HG02981 (cell line): Measurements from ENCODE around the gene CD9.
"Not testable (repeated sequence)": the region's sequence is repeated elsewhere in the genome, so short reads cannot be mapped to it uniquely, and the experiment has no call there.

Experiments
- ATAC-seq: cut with Tn5 transposase; IDR thresholded peaks from one replicate; pipeline ENCODE4 v1.9.1; 2021; ENCODE audit warnings: mild to moderate bottlenecking, moderate library complexity; ENCODE audit not compliant: unreplicated experiment

CD9 gene, protein sequence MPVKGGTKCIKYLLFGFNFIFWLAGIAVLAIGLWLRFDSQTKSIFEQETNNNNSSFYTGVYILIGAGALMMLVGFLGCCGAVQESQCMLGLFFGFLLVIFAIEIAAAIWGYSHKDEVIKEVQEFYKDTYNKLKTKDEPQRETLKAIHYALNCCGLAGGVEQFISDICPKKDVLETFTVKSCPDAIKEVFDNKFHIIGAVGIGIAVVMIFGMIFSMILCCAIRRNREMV

DNA sequence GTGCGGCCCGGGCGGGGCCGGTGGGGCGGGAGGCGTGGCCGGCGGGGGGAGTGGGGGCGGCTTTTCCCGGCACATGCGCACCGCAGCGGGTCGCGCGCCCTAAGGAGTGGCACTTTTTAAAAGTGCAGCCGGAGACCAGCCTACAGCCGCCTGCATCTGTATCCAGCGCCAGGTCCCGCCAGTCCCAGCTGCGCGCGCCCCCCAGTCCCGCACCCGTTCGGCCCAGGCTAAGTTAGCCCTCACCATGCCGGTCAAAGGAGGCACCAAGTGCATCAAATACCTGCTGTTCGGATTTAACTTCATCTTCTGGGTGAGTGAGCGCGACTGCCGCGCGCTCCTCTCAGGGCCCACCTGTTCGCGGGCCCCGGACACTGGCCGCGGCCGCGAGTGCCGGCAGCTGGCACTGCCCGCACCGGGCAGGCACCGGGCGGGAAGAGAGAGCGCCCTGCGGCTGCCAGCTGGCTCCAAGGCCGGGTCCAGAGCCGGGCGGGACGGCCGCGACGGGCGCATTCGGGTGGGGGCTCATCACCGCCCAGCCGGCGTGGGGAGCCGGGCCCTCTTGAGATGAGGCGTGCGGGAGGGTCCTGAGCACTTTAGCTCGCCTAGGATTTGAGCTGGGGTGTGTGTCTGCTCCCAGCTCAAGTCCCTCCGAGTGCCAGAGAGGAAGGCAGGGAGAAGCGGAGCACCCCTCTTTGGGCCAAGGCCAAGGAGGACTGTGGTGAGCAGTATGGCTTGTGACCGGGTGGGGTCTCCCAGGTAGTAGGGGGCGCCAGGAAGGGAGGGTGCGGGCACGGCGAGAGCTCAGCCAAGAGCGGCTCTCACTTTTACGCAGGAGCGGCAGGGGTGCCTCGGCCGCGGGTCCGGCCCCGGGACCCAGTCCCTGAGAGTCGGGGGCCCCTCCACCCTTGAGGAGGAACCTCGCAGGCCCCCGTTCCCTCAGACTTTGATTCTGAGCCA lies at the start of gene CD9:
Gene CD9, plus strand, starts transcription at position 145 of the 957 bp plus-strand sequence. Its CDS starts 100 bp downstream, at position 245.
- no peak for ATAC-seq

DNA sequence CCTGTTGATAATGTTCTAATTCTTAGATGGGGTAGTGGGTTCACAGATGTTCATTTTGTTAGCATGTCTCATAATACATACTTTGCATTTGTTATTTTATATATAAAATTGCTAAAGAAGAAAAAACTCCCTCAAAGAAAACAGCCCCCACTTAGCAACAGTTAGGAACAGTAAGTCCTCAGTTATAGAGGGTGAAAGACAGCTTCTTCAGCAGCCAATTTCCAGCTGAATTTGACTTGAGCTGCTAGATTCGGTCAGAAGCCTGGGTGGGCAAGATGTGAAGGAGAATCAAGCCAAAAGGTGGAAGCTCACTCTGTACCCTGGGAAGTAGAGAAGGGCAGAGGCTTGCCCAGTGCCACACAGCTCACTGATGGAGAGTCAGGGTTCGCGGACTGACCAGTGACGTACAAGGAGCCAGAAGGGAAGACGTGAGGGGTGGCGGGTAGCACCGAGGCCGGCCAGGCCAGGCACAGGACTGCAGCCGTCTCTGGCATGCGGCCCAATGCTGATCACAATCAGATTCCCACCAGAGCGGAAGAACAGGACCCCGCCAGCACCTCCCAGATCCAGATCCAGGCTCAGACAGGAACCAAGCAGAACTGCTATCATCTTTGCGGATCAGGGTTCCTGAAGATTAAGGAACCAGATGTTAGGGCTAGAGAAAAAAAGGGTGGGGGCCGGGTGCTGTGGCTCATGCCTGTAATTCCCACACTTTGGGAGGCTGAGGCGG lies 45.3 kb upstream of the CD9 start:
- ATAC-seq = no peak

DNA sequence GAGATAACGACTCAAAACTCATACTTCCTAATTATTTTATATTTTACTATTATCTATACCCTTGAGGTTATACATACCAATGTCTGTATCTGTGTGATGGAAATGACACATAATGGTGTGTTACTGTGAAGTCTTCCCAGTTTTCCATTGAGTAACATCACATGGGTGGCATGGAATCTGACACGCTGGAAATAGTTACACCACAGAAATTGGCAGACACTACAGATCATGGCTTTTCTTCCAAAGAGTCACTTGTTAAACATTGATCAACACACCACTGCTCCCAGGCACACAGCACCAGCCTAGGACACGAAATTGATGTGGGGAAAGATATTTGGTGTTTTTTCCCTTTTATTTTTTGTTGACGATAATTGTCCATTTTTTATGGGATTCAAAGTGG lies 42.7 kb upstream of the CD9 start:
- no peak for ATAC-seq

DNA sequence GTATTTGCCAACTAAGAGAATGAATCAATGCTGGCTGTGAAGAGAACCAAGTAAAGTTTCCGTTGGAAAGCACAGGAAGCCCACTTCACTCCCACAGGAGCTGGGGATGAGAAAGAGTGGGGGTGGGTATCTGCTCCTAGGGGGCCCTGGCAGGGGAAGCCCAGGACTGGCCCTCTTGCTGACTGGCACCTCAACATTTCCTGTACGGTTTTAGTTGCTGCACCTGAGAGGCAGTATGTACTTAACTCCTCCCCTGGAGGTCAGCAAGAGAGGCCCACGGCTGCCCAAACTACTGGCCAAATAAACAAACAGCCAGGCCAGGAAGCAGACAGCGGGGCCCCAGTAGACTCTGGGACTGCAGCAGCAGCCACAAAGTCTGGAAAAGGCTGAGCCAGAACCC lies 41.9 kb upstream of the CD9 start:
- ATAC-seq = no peak

DNA sequence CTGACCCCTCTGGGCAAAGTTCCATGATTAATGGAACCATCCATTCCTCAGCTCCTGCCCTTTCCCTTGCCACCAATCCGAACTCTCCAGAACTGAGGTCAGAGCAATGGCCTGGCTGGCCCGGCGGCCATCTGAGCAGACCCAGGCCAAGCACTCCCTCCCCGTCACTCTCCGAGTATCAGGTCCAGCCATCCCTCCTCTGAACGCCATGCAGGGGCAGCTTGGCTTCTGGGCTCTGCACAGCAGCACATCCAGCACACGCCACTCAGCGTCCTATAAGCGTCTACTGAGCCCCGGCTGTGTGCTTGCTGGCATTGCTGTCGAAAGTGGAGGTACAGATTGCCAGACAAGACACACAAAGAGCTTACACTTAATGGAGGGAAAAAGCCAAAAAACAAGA lies 41.5 kb upstream of the CD9 start:
- no peak for ATAC-seq

DNA sequence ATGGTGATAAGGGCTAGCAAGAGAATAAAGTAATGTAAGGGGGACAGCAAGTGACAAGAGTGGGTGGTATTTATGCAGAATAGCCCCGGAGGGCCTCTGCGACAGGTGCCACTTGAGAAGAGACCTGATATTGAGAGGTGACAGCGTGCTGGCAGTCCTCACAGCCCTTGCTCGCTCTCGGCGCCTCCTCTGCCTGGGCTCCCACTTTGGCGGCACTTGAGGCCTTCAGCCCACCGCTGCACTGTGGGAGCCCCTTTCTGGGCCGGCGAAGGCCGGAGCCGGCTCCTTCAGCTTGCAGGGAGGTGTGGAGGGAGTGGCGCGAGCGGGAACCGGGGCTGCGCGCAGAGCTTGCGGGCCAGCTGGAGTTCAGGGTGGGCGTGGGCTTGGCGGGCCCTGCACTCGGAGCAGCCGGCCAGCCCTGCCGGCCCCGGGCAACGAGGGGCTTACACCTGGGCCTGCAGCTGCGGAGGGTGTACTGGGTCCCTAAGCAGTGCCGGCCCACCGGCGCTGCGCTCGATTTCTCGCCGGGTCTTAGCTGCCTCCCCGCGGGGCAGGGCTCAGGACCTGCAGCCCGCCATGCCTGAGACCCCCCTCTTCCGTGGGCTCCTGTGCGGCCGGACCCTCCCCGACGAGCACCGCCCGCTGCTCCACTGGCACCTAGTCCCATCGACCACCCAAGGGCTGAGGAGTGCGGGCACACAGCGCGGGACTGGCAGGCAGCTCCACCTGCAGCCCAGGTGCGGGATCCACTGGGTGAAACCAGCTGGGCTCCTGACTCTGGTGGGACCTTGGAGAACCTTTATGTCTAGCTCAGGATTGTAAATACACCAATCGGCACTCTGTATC lies 40.8 kb upstream of the CD9 start:
- not testable (repeated sequence) for ATAC-seq

DNA sequence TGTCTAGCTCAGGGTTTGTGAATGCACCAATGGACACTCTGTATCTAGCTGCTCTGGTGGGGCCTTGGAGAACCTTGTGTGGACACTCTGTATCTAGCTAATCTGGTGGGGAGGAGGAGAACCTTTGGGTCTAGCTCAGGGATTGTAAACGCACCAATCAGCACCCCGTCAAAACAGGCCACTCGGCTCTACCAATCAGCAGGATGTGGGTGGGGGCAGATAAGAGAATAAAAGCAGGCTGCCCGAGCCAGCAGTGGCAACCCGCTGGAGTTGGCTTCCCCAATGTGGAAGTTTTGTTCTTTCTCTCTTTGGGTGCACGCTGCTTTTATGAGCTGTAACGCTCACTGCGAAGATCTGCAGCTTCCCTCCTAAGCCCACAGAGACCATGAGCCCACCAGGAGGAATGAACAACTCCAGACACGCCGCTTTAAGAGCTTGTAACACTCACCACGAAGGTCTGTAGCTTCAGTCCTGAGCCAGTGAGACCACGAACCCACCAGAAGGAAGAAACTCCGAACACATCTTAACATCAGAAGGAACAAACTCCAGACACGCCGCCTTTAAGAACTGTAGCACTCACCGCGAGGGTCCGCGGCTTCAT lies 40.1 kb upstream of the CD9 start:
- not testable (repeated sequence) for ATAC-seq

DNA sequence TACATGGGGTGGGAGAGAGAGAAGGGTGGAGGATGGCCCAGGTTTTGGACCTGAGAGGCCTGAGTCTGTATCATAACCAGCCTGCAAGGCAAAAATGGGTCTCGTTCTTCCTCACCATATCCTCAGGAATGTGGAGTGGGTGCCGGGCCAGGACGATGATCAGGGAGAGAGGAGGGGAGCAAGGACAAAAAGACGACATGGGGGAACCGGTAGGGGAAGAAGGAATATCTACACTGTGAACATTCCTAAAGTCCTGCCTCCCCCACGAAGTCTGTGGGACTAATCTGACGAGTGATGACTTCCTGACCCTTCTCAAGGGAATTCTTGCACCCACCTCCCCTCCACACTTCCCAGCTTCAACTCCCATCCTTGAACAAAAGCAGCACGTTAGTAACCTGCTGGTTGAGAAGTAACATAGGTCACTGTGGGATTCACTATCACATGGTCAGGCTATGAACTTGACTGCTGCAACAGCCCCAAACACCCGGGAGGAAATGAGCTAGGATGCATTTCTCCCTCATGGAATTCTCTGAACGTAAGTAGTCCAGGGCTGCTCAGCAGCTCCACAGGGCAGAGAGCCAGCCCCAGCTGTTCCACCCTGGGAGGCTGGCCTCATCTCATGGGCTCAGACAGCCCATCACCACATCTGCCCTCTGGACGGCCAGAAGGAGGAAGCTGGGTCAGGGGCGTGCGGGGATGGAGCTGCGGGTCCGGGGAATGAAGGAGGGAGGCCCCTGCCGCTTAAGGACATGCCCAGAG lies 38.9 kb upstream of the CD9 start:
- no peak for ATAC-seq

DNA sequence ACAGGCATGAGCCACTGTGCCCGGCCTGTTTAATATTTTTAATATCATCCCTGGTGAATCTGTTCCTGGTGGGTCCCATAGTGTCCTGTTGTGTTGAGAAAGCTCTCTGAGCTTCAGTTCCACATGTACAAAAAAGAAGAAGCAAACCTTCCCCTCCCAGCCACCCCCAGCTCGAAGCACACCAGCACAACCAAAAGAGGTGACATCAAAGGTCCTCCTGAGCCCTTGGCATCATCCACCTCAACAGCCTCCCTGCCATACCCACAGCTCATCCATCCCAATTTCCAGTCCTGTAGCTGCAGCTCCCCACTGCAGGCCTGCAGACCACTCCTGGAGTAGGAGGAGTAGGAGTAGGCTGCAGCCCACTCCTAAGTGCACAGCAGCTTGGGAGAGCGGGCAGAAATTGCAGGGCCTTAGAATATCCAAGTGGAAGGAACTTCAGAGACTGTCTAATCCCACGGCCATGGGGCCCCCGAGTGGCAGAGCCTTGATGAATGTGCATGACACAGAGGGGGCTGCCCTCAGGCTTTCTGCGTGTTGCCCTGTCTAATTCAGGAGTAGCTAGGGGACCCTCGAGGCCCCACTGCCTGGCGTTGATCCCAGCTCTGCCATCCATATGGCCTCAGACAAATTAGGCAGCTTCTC lies 36.7 kb upstream of the CD9 start:
- ATAC-seq = no peak

DNA sequence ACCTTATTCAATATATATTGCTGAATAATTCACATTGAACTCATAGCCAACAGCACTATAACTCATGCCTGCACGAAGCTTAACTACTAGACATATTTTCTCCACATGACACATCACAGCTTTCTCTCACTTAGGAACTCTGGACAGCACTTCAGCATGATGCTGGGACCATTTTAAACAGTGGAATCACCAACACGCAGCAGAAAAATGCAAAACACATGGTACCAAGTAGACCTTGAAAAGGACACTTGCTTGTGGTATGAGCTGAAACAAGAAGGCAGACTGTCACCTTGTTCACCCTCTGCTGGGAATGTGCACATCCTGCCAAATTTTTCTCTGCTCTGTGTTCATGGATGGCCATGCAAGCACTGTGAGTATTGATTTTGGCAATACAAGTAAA lies 34.8 kb upstream of the CD9 start:
- no peak for ATAC-seq

DNA sequence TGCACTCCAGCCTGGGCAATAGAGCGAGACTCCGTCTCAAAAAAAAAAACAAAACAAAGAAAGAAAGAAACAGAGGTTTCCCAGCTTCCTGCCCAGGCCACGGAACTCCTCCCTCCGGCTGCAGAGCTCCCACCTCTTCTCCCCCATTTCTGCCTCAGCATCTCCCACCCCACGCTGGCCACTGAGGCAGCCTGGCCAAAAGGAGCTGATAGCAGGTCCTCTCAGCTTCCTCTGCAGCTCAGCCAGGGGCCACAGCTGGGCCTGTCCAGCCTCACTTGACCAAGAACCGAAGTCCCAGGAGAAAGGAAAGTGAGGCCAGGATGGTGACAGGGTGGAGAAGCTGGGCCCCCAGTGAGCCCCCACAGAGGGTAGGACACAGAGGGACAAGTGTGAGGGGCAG lies 33.4 kb upstream of the CD9 start:
- ATAC-seq = no peak

DNA sequence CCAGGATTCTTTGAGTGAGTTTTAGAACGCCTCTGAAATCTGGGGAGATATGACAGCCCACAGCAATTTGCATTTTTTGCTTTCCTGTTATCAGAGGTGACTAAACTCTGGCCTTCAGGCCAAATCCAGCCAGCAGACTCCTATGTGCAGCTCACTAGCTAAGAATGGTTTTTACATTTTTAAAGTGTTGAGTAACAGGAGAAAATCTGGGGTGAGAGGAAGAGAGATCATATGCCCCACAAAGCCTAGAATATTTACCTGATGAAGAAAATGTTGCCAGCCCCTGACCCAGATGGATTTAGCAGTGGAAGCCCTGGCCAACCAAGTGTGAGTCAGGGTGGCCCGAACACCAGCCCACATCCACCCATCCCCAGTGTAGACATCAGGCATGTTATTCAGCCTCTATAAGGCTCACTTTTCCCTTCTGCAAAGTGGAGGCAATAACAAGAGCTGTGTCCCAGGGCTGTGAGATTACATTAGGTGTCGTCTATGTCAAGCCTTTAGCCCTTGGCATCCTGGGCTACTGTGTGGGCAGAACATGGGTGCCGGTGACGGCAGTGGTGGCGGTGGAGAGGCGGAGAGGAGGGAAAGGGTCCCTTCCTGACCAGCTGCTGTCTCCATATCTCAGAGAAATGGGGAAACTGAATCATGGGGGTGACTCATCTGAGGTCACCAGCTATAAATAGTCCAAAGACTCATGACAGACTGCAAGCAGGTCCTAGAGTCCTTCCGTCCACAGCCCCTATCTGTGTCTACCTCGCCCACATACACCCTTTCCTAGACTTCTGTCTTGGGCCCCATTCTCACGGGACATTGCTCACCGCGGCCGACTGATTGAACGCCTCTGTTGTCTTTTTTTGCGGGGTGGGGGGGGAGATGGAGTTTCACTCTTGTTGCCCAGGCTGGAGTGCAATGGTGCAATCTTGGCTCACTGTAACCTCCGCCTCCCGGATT lies 32.6 kb upstream of the CD9 start:
- ATAC-seq = peak; percentile 74

DNA sequence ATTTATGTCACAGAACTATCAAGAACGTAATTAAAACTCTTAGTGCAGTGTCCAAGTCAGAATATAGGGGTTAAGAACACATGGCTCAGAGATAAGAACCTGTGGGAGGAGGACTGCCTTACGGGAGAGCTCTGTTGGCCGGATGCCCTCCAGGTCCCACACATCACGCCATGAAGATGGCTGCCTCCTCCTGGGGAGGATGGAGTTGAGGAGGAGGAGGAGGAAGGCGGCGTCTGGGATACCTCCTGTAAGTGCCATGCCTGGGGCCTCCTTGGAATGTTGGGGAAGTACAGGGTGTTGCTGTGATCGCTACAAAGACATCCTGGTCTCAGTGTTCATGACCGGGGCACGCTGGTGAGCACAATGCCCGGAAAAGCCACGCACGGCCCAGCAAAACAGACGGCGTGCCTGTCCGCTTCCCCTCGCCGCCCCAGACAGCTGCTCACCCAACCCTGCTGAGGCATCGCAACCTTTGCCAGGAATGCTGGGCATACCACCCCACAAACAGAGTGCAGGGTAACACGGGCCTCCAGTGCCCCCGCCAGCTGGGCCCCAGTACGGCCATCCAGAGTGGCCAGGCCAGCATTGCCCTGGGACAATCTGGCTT lies 28.7 kb upstream of the CD9 start:
- ATAC-seq = no peak

DNA sequence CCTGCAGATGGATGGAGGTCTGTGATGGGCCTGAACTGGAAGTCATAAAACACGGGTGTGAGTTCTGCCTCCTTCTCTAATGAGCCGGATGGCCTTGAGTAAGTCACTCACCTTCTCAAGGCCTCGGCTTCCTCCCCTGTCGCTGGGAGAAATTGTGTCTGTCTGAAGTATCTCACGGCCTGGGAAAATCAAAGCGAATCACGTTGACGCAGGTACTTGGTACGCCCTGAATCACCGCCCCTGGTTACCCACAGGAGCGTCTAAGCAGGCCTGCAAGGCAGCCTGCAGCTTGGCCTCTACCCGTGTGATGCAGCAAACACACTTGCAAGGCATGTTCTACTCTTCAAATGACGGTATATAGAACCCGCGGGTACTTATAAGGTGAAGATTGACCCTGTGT lies 28.1 kb upstream of the CD9 start:
- ATAC-seq = no peak

DNA sequence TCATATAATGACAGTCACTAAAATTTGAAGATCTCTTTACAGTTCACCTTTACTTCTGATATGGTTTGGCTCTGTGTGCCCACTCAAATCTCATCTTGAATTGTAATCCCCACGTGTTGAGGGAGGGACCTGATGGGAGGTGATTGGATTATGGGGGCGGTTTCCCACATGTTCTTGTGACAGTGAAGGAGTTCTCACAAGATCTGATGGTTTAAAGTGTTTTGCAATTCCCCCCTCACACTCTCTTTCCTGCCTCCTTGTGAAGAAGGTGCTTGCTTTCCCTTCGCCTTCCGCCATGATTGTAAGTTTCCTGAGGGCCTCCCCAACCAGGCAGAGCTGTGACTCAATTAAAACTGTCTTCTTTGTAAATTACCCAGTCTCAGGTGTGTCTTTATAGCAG lies 27.3 kb upstream of the CD9 start:
- no peak for ATAC-seq

DNA sequence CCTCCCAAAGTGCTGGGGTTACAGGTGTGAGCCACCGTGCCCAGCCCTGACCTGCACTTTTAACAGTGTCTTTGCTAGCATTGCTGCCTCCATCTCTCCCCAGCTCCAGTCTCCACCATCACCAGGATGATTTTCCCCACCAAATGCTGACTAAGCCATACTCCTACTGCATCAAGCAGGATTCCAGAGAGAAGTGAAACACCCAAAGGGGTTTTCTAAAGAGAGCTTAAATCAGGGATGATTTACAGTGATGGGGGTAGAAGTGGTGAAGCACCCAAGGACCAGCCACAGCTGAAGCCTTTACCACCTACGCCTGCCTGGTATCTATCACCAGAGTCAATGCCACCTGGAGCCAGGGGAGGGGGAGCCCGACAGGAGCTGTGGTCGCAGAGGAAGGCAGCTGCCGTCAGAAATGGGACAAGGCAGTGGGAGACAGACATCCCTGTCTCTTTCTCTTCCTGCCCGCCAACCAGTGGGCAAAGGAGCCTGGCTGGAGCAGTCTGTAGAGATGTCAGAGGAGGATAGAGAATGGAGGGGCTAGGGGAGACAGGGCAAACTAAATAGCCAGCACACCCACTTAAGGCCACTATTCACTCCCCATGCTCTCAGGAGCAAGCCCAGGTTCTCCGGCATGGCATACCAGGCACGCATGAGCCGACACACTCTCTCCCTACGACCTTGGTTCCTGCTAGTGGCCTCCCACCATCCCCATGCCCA lies 22.4 kb upstream of the CD9 start:
- ATAC-seq = no peak
